Measurements from ENCODE around the gene TRDN. TPM values are rescaled to one million over a fixed set of nuclear protein-coding genes. Genes with fewer than 3 reads are reported as not detected.
"Not testable (repeated sequence)": the region's sequence is repeated elsewhere in the genome, so short reads cannot be mapped to it uniquely, and the experiment has no call there.

The TRDN gene
- total RNA-seq, 1 donor from 2014 or later: 4.2 TPM

GRCh38 chr6:123575188-123575587 is 61.6 kb downstream of the TRDN start:
- ATAC-seq (no peak), DNase-seq (ENCODE audit: low spot score) (no peak)
- intact Hi-C loops (cut with DNase I): no loop called here

- DNase-seq (ENCODE audit: low spot score) (no peak), ATAC-seq (no peak)
- intact Hi-C loops (cut with DNase I): no loop called here
These were observed 65.7 kb downstream of the TRDN start for GRCh38 chr6:123570813-123571684.

GRCh38 chr6:123569575-123569974 is 67.2 kb downstream of the TRDN start:
- intact Hi-C loops (cut with DNase I): no loop called here
- DNase-seq (ENCODE audit: low spot score) (no peak), ATAC-seq (no peak)

- intact Hi-C loops (cut with DNase I): no loop called here
These were observed 71.2 kb downstream of the TRDN start for GRCh38 chr6:123565529-123565928.

GRCh38 chr6:123564361-123564760 is 72.4 kb downstream of the TRDN start:
- DNase-seq (ENCODE audit: low spot score): no peak
- no peak for ATAC-seq
- intact Hi-C loops (cut with DNase I): no loop called here

More at GRCh38 chr6:123565529-123565928, 71.2 kb downstream of the TRDN start:
- DNase-seq (ENCODE audit: low spot score) (no peak), ATAC-seq (no peak)

- intact Hi-C loops (cut with DNase I): no loop called here
- ATAC-seq (no peak), DNase-seq (ENCODE audit: low spot score) (no peak)
These were observed 74.1 kb downstream of the TRDN start for GRCh38 chr6:123562677-123563076.

- intact Hi-C loops (cut with DNase I): no loop called here
- no peak for ATAC-seq
- no peak for DNase-seq (ENCODE audit: low spot score)
These were observed 74.5 kb downstream of the TRDN start for GRCh38 chr6:123562264-123562663.

GRCh38 chr6:123559816-123560215 is 76.9 kb downstream of the TRDN start:
- ATAC-seq; DNase-seq (ENCODE audit: low spot score); intact Hi-C loops (cut with DNase I): not testable (repeated sequence)

- DNase-seq (ENCODE audit: low spot score); ATAC-seq; intact Hi-C loops (cut with DNase I): not testable (repeated sequence)
These were observed 79.3 kb downstream of the TRDN start for GRCh38 chr6:123557474-123557873.

- peak; percentile 48 for ATAC-seq
- intact Hi-C loops (cut with DNase I): no loop called here
- DNase-seq (ENCODE audit: low spot score): no peak
These were observed 84.6 kb downstream of the TRDN start for GRCh38 chr6:123551939-123552707.

GRCh38 chr6:123550052-123550617 is 86.6 kb downstream of the TRDN start:
- intact Hi-C loops (cut with DNase I): no loop called here
- ATAC-seq (no peak), DNase-seq (ENCODE audit: low spot score) (no peak)

- no peak for DNase-seq (ENCODE audit: low spot score)
- intact Hi-C loops (cut with DNase I): no loop called here
- ATAC-seq: no peak
These were observed 87.3 kb downstream of the TRDN start for GRCh38 chr6:123549476-123549875.

- intact Hi-C loops (cut with DNase I): no loop called here
- DNase-seq (ENCODE audit: low spot score) (no peak), ATAC-seq (no peak)
These were observed 89.4 kb downstream of the TRDN start for GRCh38 chr6:123547216-123547978.

- DNase-seq (ENCODE audit: low spot score) (no peak), ATAC-seq (no peak)
- intact Hi-C loops (cut with DNase I): no loop called here
These were observed 90.2 kb downstream of the TRDN start for GRCh38 chr6:123546537-123546936.

- ATAC-seq (no peak), DNase-seq (ENCODE audit: low spot score) (no peak)
- intact Hi-C loops (cut with DNase I): no loop called here
These were observed 95.3 kb downstream of the TRDN start for GRCh38 chr6:123541462-123541861.

GRCh38 chr6:123533862-123534648 is 102.7 kb downstream of the TRDN start:
- intact Hi-C loops (cut with DNase I): no loop called here
- ATAC-seq (no peak), DNase-seq (ENCODE audit: low spot score) (no peak)

- DNase-seq (ENCODE audit: low spot score) (no peak), ATAC-seq (no peak)
- intact Hi-C loops (cut with DNase I): no loop called here
These were observed 106.9 kb downstream of the TRDN start for GRCh38 chr6:123529843-123530242.

- ATAC-seq (no peak), DNase-seq (ENCODE audit: low spot score) (no peak)
- intact Hi-C loops (cut with DNase I): no loop called here
These were observed 107.7 kb downstream of the TRDN start for GRCh38 chr6:123529058-123529457.
